Esophagus (tissue), 2 donors: ENCODE measurements around the gene CS. TPM values are rescaled to one million over a fixed set of nuclear protein-coding genes. Genes with fewer than 3 reads are reported as not detected.
"Not testable (repeated sequence)": the region's sequence is repeated elsewhere in the genome, so short reads cannot be mapped to it uniquely, and the experiment has no call there.

Source experiments
- H3K27ac ChIP-seq, 2 donors: one replicate each; pipeline ENCODE4 v1.5.1; 2013; ENCODE audit warnings: low read depth in 2 of 2, mild to moderate bottlenecking in 2 of 2, inconsistent platforms in 1 of 2, low read length in 1 of 2, moderate library complexity in 1 of 2
- H3K27me3 ChIP-seq, 2 donors: one replicate each; pipeline ENCODE4 v1.6.1; 2013; ENCODE audit warnings: low read length in 2 of 2, control low read depth in 1 of 2, mild to moderate bottlenecking in 1 of 2; ENCODE audit not compliant: insufficient read depth in 2 of 2, control insufficient read depth in 1 of 2
- H3K36me3 ChIP-seq, 2 donors: one replicate each; pipeline ENCODE4 v1.6.1; 2013; ENCODE audit warnings: low read length in 1 of 2; ENCODE audit not compliant: control insufficient read depth in 2 of 2, insufficient read depth in 2 of 2
- H3K4me1 ChIP-seq, 2 donors: one replicate each; pipeline ENCODE4 v1.6.1; 2013; ENCODE audit warnings: low read length in 1 of 2; ENCODE audit not compliant: control insufficient read depth in 2 of 2, insufficient read depth in 2 of 2
- H3K4me3 ChIP-seq, 2 donors: one replicate each; pipeline ENCODE4 v1.5.1; 2013; ENCODE audit warnings: low read length in 2 of 2, mild to moderate bottlenecking in 2 of 2, low read depth in 1 of 2, moderate library complexity in 1 of 2
- H3K9me3 ChIP-seq, 2 donors: one replicate each; pipeline ENCODE4 v1.6.1; 2013; ENCODE audit warnings: mild to moderate bottlenecking in 2 of 2, low read depth in 1 of 2, low read length in 1 of 2, moderate library complexity in 1 of 2; ENCODE audit not compliant: control insufficient read depth in 2 of 2, insufficient read depth in 1 of 2
- WGBS, 2 donors: extraction: QIAGEN DNeasy Blood & Tissue Kit; methylation state at CpG; one replicate each; pipeline ENCODE4 v1.1.7; 2013; 5-methylcytosine and 5-hydroxymethylcytosine counted together
- polyA plus RNA-seq, 2 donors: library from polyadenylated mRNA; stranded (reverse); fragments of 200-250 nt; gene quantifications; one replicate each; pipeline ENCODE4 v1.2.3, GENCODE V29; 2013
- donor health status: healthy with polysubstance abuse.
- donor health status: Bipolar disorder and iron deficiency.

The CS gene
- polyA plus RNA-seq, 2 donors, result 53.7 to 98.0 TPM

DNA sequence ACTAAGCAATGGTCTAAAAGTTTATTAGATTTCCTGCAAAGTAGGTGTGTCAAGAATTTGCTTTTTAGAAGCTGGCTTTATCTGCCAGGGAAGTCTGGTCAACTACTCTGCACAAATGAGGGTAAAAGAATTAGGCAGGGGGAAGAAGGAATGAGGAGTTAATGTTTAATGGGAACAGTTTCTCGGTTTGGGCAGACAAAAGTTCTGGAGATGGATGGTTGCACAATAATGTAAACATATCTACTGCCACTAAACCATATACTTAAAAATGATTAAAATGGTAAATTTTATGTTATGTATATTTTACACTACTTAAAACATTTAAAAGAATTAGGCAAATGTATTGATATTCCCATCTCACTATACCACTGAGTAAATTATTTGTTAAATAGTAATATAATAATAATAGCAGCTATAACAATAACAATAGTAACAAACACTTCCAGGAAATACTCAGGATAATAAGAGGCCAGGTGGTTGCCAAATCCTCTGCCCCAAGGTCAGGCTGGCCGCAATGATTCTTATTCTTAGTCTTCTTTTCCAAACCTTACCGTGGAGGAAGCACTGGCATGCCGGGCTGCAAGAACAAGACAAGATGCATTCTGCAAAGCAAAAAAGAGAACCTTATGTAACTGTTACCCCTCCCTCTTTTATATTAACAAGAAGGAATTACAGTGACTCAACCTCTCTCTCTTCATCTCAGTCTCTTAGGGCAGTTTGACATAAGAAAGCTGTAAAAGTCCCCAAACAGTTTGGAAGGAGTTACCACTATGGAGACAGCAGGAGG lies 13.9 kb downstream of the CS start:
- no peaks in the 10 kb centered on the region for H3K4me1 ChIP-seq
- no peak overlapping the region for H3K27ac ChIP-seq
- H3K9me3 ChIP-seq, result no peaks in the 10 kb centered on the region
- peaks cover 11 to 14% of the 10 kb centered on the region in 2 donors for H3K36me3 ChIP-seq
- WGBS, 2 donors, result 47 to 48% methylated on average over 4 of the region's 4 CpGs
- H3K27me3 ChIP-seq, result no peaks in the 10 kb centered on the region
- no peak overlapping the region for H3K4me3 ChIP-seq

DNA sequence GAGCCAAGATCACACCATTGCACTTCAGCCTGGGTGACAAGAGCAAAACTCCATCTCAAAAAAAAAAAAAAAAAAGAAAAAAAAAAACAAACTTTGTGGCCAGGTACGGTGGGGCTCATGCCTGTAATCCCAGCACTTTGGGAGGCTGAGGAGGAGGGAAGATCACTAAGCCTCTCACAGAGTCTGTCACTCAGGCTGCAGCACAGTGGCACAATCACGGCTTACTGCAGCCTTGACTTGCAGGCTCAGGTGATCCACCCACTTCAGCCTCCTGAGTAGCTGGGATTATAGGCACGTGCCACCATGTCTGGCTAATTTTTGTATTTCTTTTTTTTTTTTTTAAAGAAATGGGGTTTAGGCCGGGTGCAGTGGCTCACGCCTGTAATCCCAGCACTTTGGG lies 15.9 kb downstream of the CS start:
- peaks cover 14 to 15% of the 10 kb centered on the region in 2 donors for H3K36me3 ChIP-seq
- not testable (repeated sequence) for H3K4me1 ChIP-seq, H3K27ac ChIP-seq

DNA sequence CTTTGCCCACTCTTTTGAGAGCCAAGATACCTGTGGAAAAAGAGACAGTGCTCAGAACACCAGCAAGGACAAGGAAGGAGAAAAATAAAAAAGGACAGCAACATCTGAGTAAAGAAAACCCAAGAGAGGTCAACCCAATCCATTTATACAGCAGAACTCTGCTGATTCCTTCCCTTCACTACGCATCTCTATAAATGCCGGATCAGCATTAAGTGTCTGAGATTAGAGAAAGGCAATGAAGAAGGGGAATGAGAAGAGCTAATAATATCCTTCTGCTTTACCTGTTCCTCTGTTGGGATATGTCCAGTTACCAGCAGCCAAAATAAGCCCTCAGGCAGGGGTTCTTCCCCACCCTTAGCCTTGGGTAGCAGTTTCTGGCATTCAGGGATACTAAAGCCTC lies 17.6 kb downstream of the CS start:
- no peaks in the 10 kb centered on the region for H3K27me3 ChIP-seq
- WGBS, 2 donors, result 96 to 98% methylated on average over 2 of the region's 2 CpGs
- no peak overlapping the region for H3K27ac ChIP-seq
- no peak overlapping the region for H3K4me3 ChIP-seq
- no peaks in the 10 kb centered on the region for H3K4me1 ChIP-seq
- H3K9me3 ChIP-seq, result no peaks in the 10 kb centered on the region
- H3K36me3 ChIP-seq, result peaks cover 14 to 22% of the 10 kb centered on the region in 2 donors

More for the DNA sequence above, 15.9 kb downstream of the CS start:
- H3K27me3 ChIP-seq, H3K9me3 ChIP-seq, H3K4me3 ChIP-seq: not testable (repeated sequence)
- WGBS, 2 donors, result 86 to 89% methylated on average over 5 of the region's 5 CpGs

DNA sequence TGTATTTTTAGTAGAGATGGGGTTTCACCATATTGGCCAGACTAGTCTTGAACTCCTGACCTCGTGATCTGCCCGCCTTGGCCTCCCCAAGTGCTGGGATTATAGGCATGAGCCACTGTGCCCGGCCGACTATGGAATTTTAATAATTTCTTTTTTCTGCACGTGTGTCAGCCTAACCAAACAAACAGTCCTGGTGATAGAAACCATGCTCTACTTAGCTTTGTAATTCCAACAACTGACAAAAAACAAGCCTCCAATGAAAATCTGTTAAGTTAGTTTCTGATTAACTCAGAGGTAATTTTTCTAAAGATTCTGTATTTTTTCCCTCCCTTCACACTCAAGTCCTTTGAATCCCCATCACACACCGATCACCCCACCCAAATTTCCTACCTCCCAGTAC lies 18.1 kb downstream of the CS start:
- Histone ChIP-seq H3K27me3 (no peaks in the 10 kb centered on the region), H3K9me3 (no peaks in the 10 kb centered on the region), H3K27ac (no peak overlapping the region), H3K4me3 (no peak overlapping the region), H3K4me1 (no peaks in the 10 kb centered on the region), H3K36me3 (peaks cover 14 to 22% of the 10 kb centered on the region in 2 donors)
- 79 to 87% methylated on average over 6 of the region's 6 CpGs for WGBS, 2 donors

DNA sequence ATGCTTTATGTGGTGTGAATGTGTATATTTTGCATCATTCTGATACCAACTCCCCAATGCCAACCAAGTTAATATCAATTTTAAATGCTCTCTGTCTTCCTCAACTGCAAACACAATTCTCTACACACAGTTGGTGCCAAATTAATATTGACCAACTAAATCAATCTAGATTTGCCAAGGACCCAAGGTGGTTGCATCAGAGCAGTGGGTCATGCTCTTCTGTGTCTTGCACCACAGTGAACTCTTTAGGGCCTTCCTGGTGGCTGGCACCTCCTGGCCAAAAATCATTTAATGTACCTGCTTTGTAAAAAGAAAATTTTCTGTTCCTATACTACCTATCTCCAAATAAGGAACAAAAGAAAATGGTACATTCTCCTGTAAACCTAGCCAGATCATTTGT lies 19.3 kb downstream of the CS start:
- H3K9me3 ChIP-seq, result no peaks in the 10 kb centered on the region
- H3K27me3 ChIP-seq, result no peaks in the 10 kb centered on the region
- peaks cover 12 to 25% of the 10 kb centered on the region in 2 donors for H3K36me3 ChIP-seq
- no peaks in the 10 kb centered on the region for H3K4me1 ChIP-seq
- no peak overlapping the region for H3K27ac ChIP-seq
- no peak overlapping the region for H3K4me3 ChIP-seq

DNA sequence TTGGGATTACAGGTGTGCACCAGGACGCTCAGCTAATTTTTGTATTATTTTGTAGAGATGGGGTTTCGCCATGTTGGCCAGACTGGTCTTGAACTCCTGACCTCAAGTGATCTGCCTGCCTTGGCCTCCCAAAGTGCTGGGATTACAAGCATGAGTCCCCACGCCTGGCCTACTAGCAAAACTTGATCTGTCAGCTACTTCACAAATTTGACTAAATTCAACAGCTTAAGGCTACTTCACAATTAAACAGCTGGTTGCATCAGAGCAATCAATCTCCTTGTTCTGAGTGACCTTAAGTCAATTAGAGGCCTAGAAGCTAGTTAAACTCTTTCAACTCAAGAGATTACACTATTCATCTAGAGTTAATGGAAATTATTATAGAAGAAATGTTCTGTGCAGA lies 21.2 kb downstream of the CS start:
- Histone ChIP-seq H3K4me3 (no peak overlapping the region), H3K36me3 (peaks cover 16 to 37% of the 10 kb centered on the region in 2 donors), H3K4me1 (no peaks in the 10 kb centered on the region), H3K27ac (no peak overlapping the region), H3K27me3 (no peaks in the 10 kb centered on the region), H3K9me3 (no peaks in the 10 kb centered on the region)
- WGBS, 2 donors, result 85 to 89% methylated on average over 3 of the region's 3 CpGs

DNA sequence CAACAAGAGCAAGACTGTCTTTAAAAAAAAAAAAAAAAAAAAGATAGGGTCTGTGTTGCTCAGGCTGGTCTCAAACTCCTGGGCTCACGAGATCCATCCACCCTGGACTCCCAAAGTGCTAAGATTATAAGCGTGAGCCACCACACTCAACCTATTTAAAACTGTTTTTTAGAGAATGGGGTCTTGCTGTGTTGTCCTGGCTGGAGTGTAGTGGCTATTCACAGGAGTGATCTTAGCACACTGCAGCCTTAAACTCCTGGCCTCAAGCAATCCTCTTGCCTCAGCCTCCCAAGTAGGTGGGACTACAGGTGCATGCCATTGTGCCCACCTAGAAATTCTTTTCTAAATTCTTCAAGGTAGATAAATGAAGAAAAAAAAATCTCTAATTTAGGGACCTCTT lies 25.8 kb downstream of the CS start:
- H3K27ac ChIP-seq, result no peak overlapping the region
- no peaks in the 10 kb centered on the region for H3K9me3 ChIP-seq
- WGBS, 2 donors, result 93 to 100% methylated on average over 2 of the region's 2 CpGs
- H3K27me3 ChIP-seq, result no peaks in the 10 kb centered on the region
- H3K4me3 ChIP-seq, result no peak overlapping the region
- H3K36me3 ChIP-seq, result peaks cover 17 to 36% of the 10 kb centered on the region in 2 donors
- H3K4me1 ChIP-seq, result no peaks in the 10 kb centered on the region

DNA sequence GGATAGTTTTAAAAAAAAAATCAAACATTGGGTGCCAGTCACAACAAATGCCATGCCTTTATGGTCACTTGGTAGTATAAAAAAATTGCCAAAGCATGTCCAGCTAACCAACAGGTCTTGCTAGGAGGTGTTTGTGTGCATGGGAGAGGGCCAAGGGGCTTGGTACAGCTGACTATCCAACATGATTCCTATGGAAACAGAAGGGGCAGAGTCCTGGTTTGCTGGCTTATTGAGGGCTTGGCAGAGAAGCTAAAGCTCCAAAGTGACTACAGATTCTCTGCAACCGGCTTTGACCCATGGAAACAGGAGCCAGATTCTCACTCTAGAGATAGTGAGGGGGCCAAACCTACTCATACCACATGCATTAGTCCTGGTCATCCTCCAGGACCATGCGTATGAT lies 27.7 kb downstream of the CS start:
- not testable (repeated sequence) for H3K4me3 ChIP-seq, H3K27ac ChIP-seq, H3K4me1 ChIP-seq, H3K9me3 ChIP-seq, H3K27me3 ChIP-seq
- H3K36me3 ChIP-seq, result peaks cover 17 to 29% of the 10 kb centered on the region in 2 donors
- WGBS, 2 donors, result 79 to 92% methylated on average over 2 of the region's 2 CpGs

DNA sequence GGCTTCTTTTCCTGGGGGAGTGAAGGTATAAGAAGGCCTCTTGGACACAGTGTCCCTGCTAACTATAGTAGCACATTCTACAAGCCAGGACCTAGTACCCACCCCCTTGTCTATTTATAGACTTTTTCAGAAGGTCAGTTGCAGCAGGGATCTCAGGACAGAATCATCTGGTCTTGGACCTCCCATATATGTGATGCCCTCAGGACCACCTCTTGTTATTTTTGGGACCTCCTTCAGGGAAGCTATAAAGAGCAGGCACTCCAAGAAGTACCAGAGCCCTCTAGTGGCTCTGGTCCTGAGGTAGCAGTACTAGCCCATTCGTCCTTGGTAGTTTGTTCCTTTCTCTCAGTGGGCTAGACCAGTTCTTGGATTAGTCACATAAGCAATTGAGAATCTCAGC lies 29.1 kb downstream of the CS start:
- no peaks in the 10 kb centered on the region for H3K27me3 ChIP-seq
- peaks cover 17 to 25% of the 10 kb centered on the region in 2 donors for H3K36me3 ChIP-seq
- H3K27ac ChIP-seq, result no peak overlapping the region
- no peaks in the 10 kb centered on the region for H3K9me3 ChIP-seq
- no peak overlapping the region for H3K4me3 ChIP-seq
- 14 to 17% methylated on average over 1 of the region's 1 CpG for WGBS, 2 donors
- H3K4me1 ChIP-seq, result peaks cover 0 to 3% of the 10 kb centered on the region in 2 donors

DNA sequence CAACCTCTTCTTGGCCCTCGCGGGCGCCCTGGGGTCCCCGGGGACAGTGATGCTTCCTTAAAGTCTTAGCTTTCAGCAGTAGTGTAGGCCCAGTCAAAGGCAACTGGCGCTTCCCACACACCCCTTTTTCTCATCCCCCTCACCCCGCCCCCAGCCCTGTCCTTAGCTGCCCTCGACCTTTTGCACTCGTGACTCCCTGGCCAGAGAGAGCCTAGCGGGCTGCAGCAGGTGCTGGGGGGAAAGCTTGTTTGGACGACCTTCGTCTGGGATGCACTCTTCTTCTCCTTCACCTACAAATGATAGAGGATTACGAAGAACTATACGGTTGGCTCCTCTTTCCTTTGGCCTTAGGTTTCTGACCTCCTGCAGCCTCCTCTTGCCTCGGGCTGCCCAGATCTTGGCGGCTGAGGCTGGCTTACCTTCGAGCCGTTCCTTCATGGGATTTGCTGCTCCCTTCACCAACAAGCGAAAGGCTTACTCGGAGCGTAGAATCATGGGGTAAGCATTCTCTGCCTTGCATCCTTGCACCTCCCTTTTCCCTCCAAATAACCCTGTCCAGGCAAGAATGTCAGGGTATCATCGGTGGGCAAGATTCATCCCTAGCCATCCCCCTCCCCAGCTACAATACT lies 32.6 kb downstream of the CS start:
- Histone ChIP-seq H3K27me3 (no peaks in the 10 kb centered on the region), H3K4me3 (peak overlapping the region; percentile 66 to 87), H3K9me3 (no peaks in the 10 kb centered on the region), H3K36me3 (peaks cover 2 to 5% of the 10 kb centered on the region in 2 donors), H3K4me1 (peaks cover 0 to 3% of the 10 kb centered on the region in 2 donors), H3K27ac (peak overlapping the region; percentile 93 to 96)
- WGBS, 2 donors, result 27 to 28% methylated on average over 21 of the region's 21 CpGs
